ENCODE measurements around the gene SIGMAR1. TPM values are rescaled to one million over a fixed set of nuclear protein-coding genes. Genes with fewer than 3 reads are reported as not detected.

SIGMAR1 gene
- total and polyA plus RNA-seq, 4 donors = 116 to 210 (median 178) TPM

- Histone ChIP-seq H3K9me3 (ENCODE audit: control insufficient read depth in 4 of 4, low read length in 3 of 4) (no peaks in the 10 kb centered on the region), H3K27me3 (ENCODE audit: control insufficient read depth in 4 of 4, insufficient read depth in 4 of 4, low read length in 3 of 4) (no peaks in the 10 kb centered on the region), H3K9ac (ENCODE audit: low read depth in 1 of 2, low read length in 2 of 2) (peak overlapping the region in 1 of 2 donors; percentile 21), H3K27ac (ENCODE audit: low read depth in 1 of 2, low read length in 2 of 2) (peak overlapping the region; percentile 86 to 91), H3K36me3 (ENCODE audit: control insufficient read depth in 4 of 4, insufficient read depth in 3 of 4, low read depth in 1 of 4, low read length in 3 of 4) (peaks cover 0 to 4% (median 2%) of the 10 kb centered on the region in 4 donors), H3K4me1 (ENCODE audit: control insufficient read depth in 4 of 4, insufficient read depth in 4 of 4, low read length in 3 of 4) (peaks cover 6 to 74% (median 68%) of the 10 kb centered on the region in 4 donors), H3K4me3 (ENCODE audit: low read depth in 1 of 3, low read length in 3 of 3) (peak overlapping the region; percentile 10 to 52 (median 36))
- 10% methylated on average over 5 of the region's 5 CpGs for WGBS
- DNase-seq (ENCODE audit: low spot score) = no peak
- TF ChIP-seq ZBTB33 (IDR thresholded peaks at IDR 0.05) = no peak
- no peak for TF ChIP-seq EGR1 (IDR thresholded peaks at IDR 0.05; ENCODE audit: low read depth in 2 of 2)
- TF ChIP-seq RXRA (IDR thresholded peaks at IDR 0.05) = peak; percentile 18 to 52
- no peak for TF ChIP-seq NR2F2 (IDR thresholded peaks at IDR 0.05)
- TF ChIP-seq FOXA2 (IDR thresholded peaks at IDR 0.05) = no peak
- no peak for TF ChIP-seq MAX (IDR thresholded peaks at IDR 0.05)
- TF ChIP-seq GABPA (IDR thresholded peaks at IDR 0.05 in 1 of 2, conservative IDR thresholded peaks at IDR 0.05 in 1 of 2) = peak in 1 of 2 donors; percentile 27
- peak; percentile 29 for TF ChIP-seq YY1 (IDR thresholded peaks at IDR 0.05)
- TF ChIP-seq REST (IDR thresholded peaks at IDR 0.05) = peak; percentile 52
- peak; percentile 11 for TF ChIP-seq HNF4G (IDR thresholded peaks at IDR 0.05)
- no peak for TF ChIP-seq CTCF (IDR thresholded peaks at IDR 0.05; ENCODE audit: low read depth, low read length, missing input control)
- TF ChIP-seq HNF4A (conservative IDR thresholded peaks at IDR 0.05) = peak; percentile 76 to 80
- peak; percentile 78 for TF ChIP-seq SP1 (IDR thresholded peaks at IDR 0.05)
- no peak for TF ChIP-seq FOXA1 (IDR thresholded peaks at IDR 0.05)
- no peak for TF ChIP-seq TAF1 (conservative IDR thresholded peaks at IDR 0.05)
- TF ChIP-seq JUND (IDR thresholded peaks at IDR 0.05) = peak in 1 of 2 donors; percentile 22
Observed at GRCh38 chr9:34630402-34631154, 7.0 kb downstream of the SIGMAR1 start.

Measured in liver (tissue), 9 donors.